ENCODE results near the gene CDH26.
A peak's percentile ranks its signal among the peaks of the same experiment; 100 is the strongest.

Gene CDH26

GRCh38 chr20:59983076-59983475 is 24.9 kb downstream of the CDH26 start:
- no peaks in the 10 kb centered on the region for H3K9me3 Mint-ChIP-seq
- no peak overlapping the region for H3K4me3 Mint-ChIP-seq
- no peaks in the 10 kb centered on the region for H3K36me3 Mint-ChIP-seq (ENCODE audit: low read depth)
- no peaks in the 10 kb centered on the region for H3K27me3 Mint-ChIP-seq
- intact Hi-C loops (cut with micrococcal nuclease), result no loop called here
- H3K27ac Mint-ChIP-seq, result no peak overlapping the region
- H3K4me1 Mint-ChIP-seq (ENCODE audit: low read depth), result peaks cover 14% of the 10 kb centered on the region

- Mint-ChIP-seq H3K36me3 (ENCODE audit: low read depth) (no peaks in the 10 kb centered on the region), H3K27me3 (no peaks in the 10 kb centered on the region), H3K27ac (peak overlapping the region; percentile 63), H3K4me1 (ENCODE audit: low read depth) (peaks cover 14% of the 10 kb centered on the region), H3K9me3 (no peaks in the 10 kb centered on the region), H3K4me3 (no peak overlapping the region)
- intact Hi-C loops (cut with micrococcal nuclease), result no loop called here
Observed at GRCh38 chr20:59984541-59984940, 26.3 kb downstream of the CDH26 start.

GRCh38 chr20:59985164-59985563 is 26.9 kb downstream of the CDH26 start:
- intact Hi-C loops (cut with micrococcal nuclease), result no loop called here
- Mint-ChIP-seq H3K9me3 (no peaks in the 10 kb centered on the region), H3K27ac (peak overlapping the region; percentile 63), H3K27me3 (no peaks in the 10 kb centered on the region), H3K4me3 (no peak overlapping the region), H3K4me1 (ENCODE audit: low read depth) (peaks cover 14% of the 10 kb centered on the region), H3K36me3 (ENCODE audit: low read depth) (no peaks in the 10 kb centered on the region)

- Mint-ChIP-seq H3K4me3 (no peak overlapping the region), H3K27me3 (no peaks in the 10 kb centered on the region), H3K36me3 (ENCODE audit: low read depth) (no peaks in the 10 kb centered on the region), H3K27ac (no peak overlapping the region), H3K4me1 (ENCODE audit: low read depth) (peaks cover 19% of the 10 kb centered on the region), H3K9me3 (no peaks in the 10 kb centered on the region)
- intact Hi-C loops (cut with micrococcal nuclease), result no loop called here
Observed at GRCh38 chr20:59985864-59986263, 27.6 kb downstream of the CDH26 start.

GRCh38 chr20:59987135-59987534 is 28.9 kb downstream of the CDH26 start:
- no peaks in the 10 kb centered on the region for H3K27me3 Mint-ChIP-seq
- intact Hi-C loops (cut with micrococcal nuclease), result no loop called here
- no peaks in the 10 kb centered on the region for H3K36me3 Mint-ChIP-seq (ENCODE audit: low read depth)
- peaks cover 29% of the 10 kb centered on the region for H3K4me1 Mint-ChIP-seq (ENCODE audit: low read depth)
- H3K4me3 Mint-ChIP-seq, result no peak overlapping the region
- H3K9me3 Mint-ChIP-seq, result no peaks in the 10 kb centered on the region
- no peak overlapping the region for H3K27ac Mint-ChIP-seq

- intact Hi-C loops (cut with micrococcal nuclease), result no loop called here
- H3K4me3 Mint-ChIP-seq, result no peak overlapping the region
- no peaks in the 10 kb centered on the region for H3K27me3 Mint-ChIP-seq
- H3K9me3 Mint-ChIP-seq, result no peaks in the 10 kb centered on the region
- no peak overlapping the region for H3K27ac Mint-ChIP-seq
- H3K4me1 Mint-ChIP-seq (ENCODE audit: low read depth), result peaks cover 29% of the 10 kb centered on the region
- no peaks in the 10 kb centered on the region for H3K36me3 Mint-ChIP-seq (ENCODE audit: low read depth)
Observed at GRCh38 chr20:59988141-59988540, 29.9 kb downstream of the CDH26 start.

- Mint-ChIP-seq H3K27ac (no peak overlapping the region), H3K36me3 (ENCODE audit: low read depth) (no peaks in the 10 kb centered on the region), H3K4me3 (no peak overlapping the region), H3K27me3 (no peaks in the 10 kb centered on the region), H3K4me1 (ENCODE audit: low read depth) (peaks cover 32% of the 10 kb centered on the region), H3K9me3 (no peaks in the 10 kb centered on the region)
- intact Hi-C loops (cut with micrococcal nuclease), result no loop called here
Observed at GRCh38 chr20:59992526-59993084, 34.4 kb downstream of the CDH26 start.

- intact Hi-C loops (cut with micrococcal nuclease), result no loop called here
- H3K27me3 Mint-ChIP-seq, result no peaks in the 10 kb centered on the region
- peaks cover 37% of the 10 kb centered on the region for H3K4me1 Mint-ChIP-seq (ENCODE audit: low read depth)
- no peaks in the 10 kb centered on the region for H3K36me3 Mint-ChIP-seq (ENCODE audit: low read depth)
- peak overlapping the region; percentile 70 for H3K27ac Mint-ChIP-seq
- H3K4me3 Mint-ChIP-seq, result peak overlapping the region; percentile 48
- no peaks in the 10 kb centered on the region for H3K9me3 Mint-ChIP-seq
Observed at GRCh38 chr20:59993736-59994430, 35.7 kb downstream of the CDH26 start.

- peak overlapping the region; percentile 70 for H3K27ac Mint-ChIP-seq
- no peaks in the 10 kb centered on the region for H3K9me3 Mint-ChIP-seq
- no peak overlapping the region for H3K4me3 Mint-ChIP-seq
- intact Hi-C loops (cut with micrococcal nuclease), result no loop called here
- H3K27me3 Mint-ChIP-seq, result no peaks in the 10 kb centered on the region
- H3K4me1 Mint-ChIP-seq (ENCODE audit: low read depth), result peaks cover 37% of the 10 kb centered on the region
- H3K36me3 Mint-ChIP-seq (ENCODE audit: low read depth), result no peaks in the 10 kb centered on the region
Observed at GRCh38 chr20:59994697-59995122, 36.5 kb downstream of the CDH26 start.

GRCh38 chr20:59996108-59996507 is 37.9 kb downstream of the CDH26 start:
- intact Hi-C loops (cut with micrococcal nuclease), result no loop called here
- Mint-ChIP-seq H3K4me1 (ENCODE audit: low read depth) (peaks cover 40% of the 10 kb centered on the region), H3K36me3 (ENCODE audit: low read depth) (no peaks in the 10 kb centered on the region), H3K9me3 (no peaks in the 10 kb centered on the region), H3K27me3 (no peaks in the 10 kb centered on the region), H3K27ac (no peak overlapping the region), H3K4me3 (no peak overlapping the region)

GRCh38 chr20:59997896-59998295 is 39.7 kb downstream of the CDH26 start:
- no peak overlapping the region for H3K27ac Mint-ChIP-seq
- no peaks in the 10 kb centered on the region for H3K9me3 Mint-ChIP-seq
- H3K4me1 Mint-ChIP-seq (ENCODE audit: low read depth), result peaks cover 35% of the 10 kb centered on the region
- no peak overlapping the region for H3K4me3 Mint-ChIP-seq
- H3K27me3 Mint-ChIP-seq, result no peaks in the 10 kb centered on the region
- intact Hi-C loops (cut with micrococcal nuclease), result no loop called here
- H3K36me3 Mint-ChIP-seq (ENCODE audit: low read depth), result no peaks in the 10 kb centered on the region

- Mint-ChIP-seq H3K4me3 (no peak overlapping the region), H3K27me3 (no peaks in the 10 kb centered on the region), H3K27ac (no peak overlapping the region), H3K9me3 (no peaks in the 10 kb centered on the region), H3K4me1 (ENCODE audit: low read depth) (peaks cover 26% of the 10 kb centered on the region), H3K36me3 (ENCODE audit: low read depth) (no peaks in the 10 kb centered on the region)
- intact Hi-C loops (cut with micrococcal nuclease), result no loop called here
Observed at GRCh38 chr20:59999502-59999901, 41.3 kb downstream of the CDH26 start.

GRCh38 chr20:60000271-60001042 is 42.2 kb downstream of the CDH26 start:
- no peaks in the 10 kb centered on the region for H3K27me3 Mint-ChIP-seq
- intact Hi-C loops (cut with micrococcal nuclease), result no loop called here

GRCh38 chr20:60001108-60001507 is 42.9 kb downstream of the CDH26 start:
- Mint-ChIP-seq H3K4me1 (ENCODE audit: low read depth) (peaks cover 23% of the 10 kb centered on the region), H3K36me3 (ENCODE audit: low read depth) (no peaks in the 10 kb centered on the region), H3K9me3 (no peaks in the 10 kb centered on the region), H3K27me3 (no peaks in the 10 kb centered on the region), H3K27ac (no peak overlapping the region), H3K4me3 (no peak overlapping the region)
- intact Hi-C loops (cut with micrococcal nuclease), result no loop called here

More at GRCh38 chr20:60000271-60001042, 42.2 kb downstream of the CDH26 start:
- no peak overlapping the region for H3K4me3 Mint-ChIP-seq
- peaks cover 17% of the 10 kb centered on the region for H3K4me1 Mint-ChIP-seq (ENCODE audit: low read depth)
- H3K36me3 Mint-ChIP-seq (ENCODE audit: low read depth), result no peaks in the 10 kb centered on the region
- H3K9me3 Mint-ChIP-seq, result no peaks in the 10 kb centered on the region
- no peak overlapping the region for H3K27ac Mint-ChIP-seq

Measured in dendritic cell treated with granulocyte-macrophage colony-stimulating factor and Interleukin-4, amounts not matched to agents 40 ng/mL and 50 ng/mL, for 4 days (primary cell).